Measurements from ENCODE around the gene BCAR3. TPM values are rescaled to one million over a fixed set of nuclear protein-coding genes. Genes with fewer than 3 reads are reported as not detected.

Gene BCAR3
- total RNA-seq, 4 donors from 2014 or later: 17.3 to 72.7 (median 54.2) TPM

DNA sequence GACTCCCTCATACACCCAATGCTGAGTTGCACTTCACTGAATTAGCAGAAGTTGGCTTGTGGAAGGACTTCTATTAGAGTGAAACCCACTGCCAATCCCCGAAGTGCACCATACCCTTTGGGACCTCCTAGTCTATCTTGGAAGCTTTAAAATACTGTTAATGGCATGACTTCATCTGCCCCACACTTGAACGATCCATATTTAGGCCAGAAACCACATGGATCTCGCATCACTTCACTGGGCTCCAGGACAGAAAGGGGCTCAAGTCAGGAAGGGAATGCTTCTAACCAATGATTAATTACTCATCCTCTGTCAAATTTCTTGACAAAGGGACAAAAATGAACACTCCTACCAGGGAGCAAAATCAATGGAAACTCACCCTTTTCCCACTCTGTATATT is 69.1 kb downstream of the BCAR3 start:
- Histone ChIP-seq H3K9me3 (no peaks in the 10 kb centered on the region), H3K4me3 (no peak overlapping the region), H3K27ac (no peak overlapping the region), H3K27me3 (no peaks in the 10 kb centered on the region), H3K4me1 (peaks cover 0 to 39% (median 14%) of the 10 kb centered on the region in 4 donors), H3K36me3 (no peaks in the 10 kb centered on the region)
- no peak for TF ChIP-seq CTCF (IDR thresholded peaks at IDR 0.05)
- TF ChIP-seq POLR2A (IDR thresholded peaks at IDR 0.05): no peak
- DNase-seq: no peak

DNA sequence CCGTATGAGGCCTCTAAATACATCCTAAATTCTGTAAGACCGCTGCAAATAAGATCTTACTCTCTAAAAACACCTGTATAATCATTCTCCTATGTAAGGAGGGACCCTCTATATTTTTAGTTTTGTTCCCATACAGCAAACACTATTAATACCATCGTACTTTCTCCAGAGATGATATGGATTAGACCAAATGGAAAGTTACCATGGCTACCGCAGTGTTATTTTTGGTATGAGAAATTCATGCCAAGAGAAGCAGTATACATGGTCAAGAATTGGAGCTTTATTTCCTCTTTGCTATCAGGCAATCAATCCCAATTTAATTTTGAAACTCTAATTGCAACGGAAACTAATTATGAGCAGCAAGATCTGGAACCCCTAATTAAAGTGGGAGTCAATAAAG is 70.0 kb downstream of the BCAR3 start:
- H3K4me3 ChIP-seq: no peak overlapping the region
- H3K36me3 ChIP-seq: no peaks in the 10 kb centered on the region
- H3K9me3 ChIP-seq: no peaks in the 10 kb centered on the region
- peaks cover 0 to 31% (median 8%) of the 10 kb centered on the region in 4 donors for H3K4me1 ChIP-seq
- no peak for DNase-seq
- TF ChIP-seq CTCF (IDR thresholded peaks at IDR 0.05) (no peak), POLR2A (IDR thresholded peaks at IDR 0.05) (no peak)
- H3K27me3 ChIP-seq: no peaks in the 10 kb centered on the region
- H3K27ac ChIP-seq: no peak overlapping the region

GRCh38 chr1:93609536-93609935 is 72.1 kb downstream of the BCAR3 start:
- H3K27ac ChIP-seq: no peak overlapping the region
- no peak overlapping the region for H3K4me3 ChIP-seq
- no peaks in the 10 kb centered on the region for H3K9me3 ChIP-seq
- no peak for DNase-seq
- H3K27me3 ChIP-seq: no peaks in the 10 kb centered on the region
- TF ChIP-seq CTCF (IDR thresholded peaks at IDR 0.05): no peak
- TF ChIP-seq POLR2A (IDR thresholded peaks at IDR 0.05): no peak
- H3K4me1 ChIP-seq: peaks cover 0 to 25% (median 1%) of the 10 kb centered on the region in 4 donors
- H3K36me3 ChIP-seq: no peaks in the 10 kb centered on the region

DNA sequence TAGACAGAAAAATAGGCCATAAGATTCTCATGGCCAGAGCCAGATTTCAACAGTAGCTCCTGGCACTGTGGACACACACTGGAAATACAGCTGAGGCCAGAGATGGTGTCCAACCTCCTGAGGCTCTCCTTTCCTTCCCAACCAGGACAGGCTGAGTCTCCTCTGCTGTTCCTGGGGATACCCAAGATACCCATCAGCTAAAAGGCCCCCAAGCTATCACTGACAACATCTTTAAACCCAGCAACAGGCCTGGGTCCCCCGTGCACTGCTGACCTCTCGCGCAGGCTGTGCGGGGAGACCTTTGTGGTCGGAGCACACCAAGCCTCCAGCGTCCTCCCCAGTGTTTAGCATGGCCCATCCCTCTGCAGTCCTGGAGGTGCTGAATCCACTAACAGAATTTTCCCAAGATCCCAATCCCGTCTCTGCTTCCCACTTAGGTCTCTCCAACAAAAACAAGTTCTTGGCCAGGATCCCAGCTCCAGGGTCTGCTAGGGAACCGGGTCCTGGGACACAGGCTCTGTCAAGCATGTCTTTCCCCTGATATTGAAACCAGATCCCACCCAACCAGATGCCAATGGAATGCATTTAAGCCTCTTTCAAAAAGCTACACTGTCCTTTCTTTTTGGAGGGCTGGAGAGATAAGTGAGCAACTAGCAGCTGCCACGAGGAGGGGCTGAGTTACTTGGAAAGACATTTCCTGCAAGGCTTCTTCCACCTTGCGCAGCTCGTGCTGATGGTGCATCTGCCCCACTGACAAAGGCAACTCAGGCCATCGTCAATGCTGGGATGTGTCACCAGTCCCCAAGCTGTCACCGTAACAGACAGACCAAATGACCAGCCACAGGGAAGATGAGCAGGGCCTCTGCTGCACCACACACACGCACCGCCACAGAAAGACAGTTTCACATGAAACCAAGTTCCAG is 73.2 kb downstream of the BCAR3 start:
- peak overlapping the region in 2 of 4 donors; percentile 3 to 20 for H3K27ac ChIP-seq
- H3K9me3 ChIP-seq: no peaks in the 10 kb centered on the region
- TF ChIP-seq CTCF (IDR thresholded peaks at IDR 0.05) (no peak), POLR2A (IDR thresholded peaks at IDR 0.05) (no peak)
- H3K27me3 ChIP-seq: no peaks in the 10 kb centered on the region
- DNase-seq: no peak
- H3K4me3 ChIP-seq: no peak overlapping the region
- H3K36me3 ChIP-seq: no peaks in the 10 kb centered on the region
- H3K4me1 ChIP-seq: peaks cover 0 to 21% (median 0%) of the 10 kb centered on the region in 4 donors

GRCh38 chr1:93607814-93608186 is 73.8 kb downstream of the BCAR3 start:
- TF ChIP-seq CTCF (IDR thresholded peaks at IDR 0.05) (no peak), POLR2A (IDR thresholded peaks at IDR 0.05) (no peak)
- no peaks in the 10 kb centered on the region for H3K27me3 ChIP-seq
- no peaks in the 10 kb centered on the region for H3K36me3 ChIP-seq
- H3K4me3 ChIP-seq: no peak overlapping the region
- no peaks in the 10 kb centered on the region for H3K9me3 ChIP-seq
- H3K27ac ChIP-seq: peak overlapping the region in 1 of 4 donors; percentile 3
- peaks cover 0 to 21% (median 0%) of the 10 kb centered on the region in 4 donors for H3K4me1 ChIP-seq
- no peak for DNase-seq

Data from Peyer's patch (tissue), 4 donors.